Lung (tissue), 12 donors: Measurements from ENCODE around the gene MTSS2. TPM values are rescaled to one million over a fixed set of nuclear protein-coding genes. Genes with fewer than 3 reads are reported as not detected.

Experiments
- ATAC-seq: fragments of 200-7000 bp; cut with Tn5 transposase; one replicate; pipeline ENCODE4 v1.9.1; 2020; ENCODE audit warnings: moderate number of reproducible peaks; ENCODE audit not compliant: insufficient read depth, low FRiP score
- DNase-seq, 3 donors: peaks; one replicate each; pipeline ENCODE4 v3.0.0-alpha.2; 2013 to 2017
- H3K27ac ChIP-seq, 2 donors: one replicate each; pipeline ENCODE4 v1.5.1; 2013; ENCODE audit warnings: mild to moderate bottlenecking in 2 of 2, moderate library complexity in 2 of 2, control low read depth in 1 of 2, inconsistent platforms in 1 of 2, low read depth in 1 of 2, low read length in 1 of 2
- H3K27me3 ChIP-seq, 3 donors: one replicate each; pipeline ENCODE4 v1.5.1; 2013; ENCODE audit warnings: low read length in 2 of 3; ENCODE audit not compliant: control insufficient read depth in 3 of 3, insufficient read depth in 3 of 3
- H3K36me3 ChIP-seq, 4 donors: one replicate each; pipeline ENCODE4 v1.5.1; 2013; ENCODE audit warnings: low read length in 4 of 4, mild to moderate bottlenecking in 1 of 4, moderate library complexity in 1 of 4; ENCODE audit not compliant: control insufficient read depth in 4 of 4, insufficient read depth in 4 of 4
- H3K4me1 ChIP-seq, 5 donors: one replicate each; pipeline ENCODE4 v1.5.1; 2013; ENCODE audit warnings: low read length in 5 of 5, mild to moderate bottlenecking in 2 of 5, moderate library complexity in 1 of 5; ENCODE audit not compliant: control insufficient read depth in 5 of 5, insufficient read depth in 5 of 5
- H3K4me3 ChIP-seq: one replicate; pipeline ENCODE4 v1.5.1; 2013; ENCODE audit warnings: mild to moderate bottlenecking, control low read depth, moderate library complexity
- H3K9ac ChIP-seq, 2 donors: one replicate each; pipeline ENCODE4 v1.5.1; 2013; ENCODE audit warnings: low read length in 2 of 2, control low read depth in 1 of 2; ENCODE audit not compliant: insufficient read depth in 1 of 2
- H3K9me3 ChIP-seq, 4 donors: one replicate each; pipeline ENCODE4 v1.5.1; 2013; ENCODE audit warnings: low read length in 3 of 4, mild to moderate bottlenecking in 1 of 4, moderate library complexity in 1 of 4; ENCODE audit not compliant: control insufficient read depth in 4 of 4, insufficient read depth in 3 of 4
- CTCF ChIP-seq: IDR thresholded peaks from 2 replicates; pipeline ENCODE4 v1.5.1; 2012; ENCODE audit warnings: mild to moderate bottlenecking; ENCODE audit errors: control extremely low read depth, extremely low read depth
- WGBS, 2 donors: extraction: QIAGEN DNeasy Blood & Tissue Kit; methylation state at CpG; one replicate each; pipeline ENCODE4 v1.1.7; 2013; 5-methylcytosine and 5-hydroxymethylcytosine counted together
- polyA plus RNA-seq, 2 donors: library from polyadenylated mRNA; stranded (reverse); fragments of 200-250 nt; gene quantifications; one replicate each; pipeline ENCODE4 v1.2.1, GENCODE V29; 2013
- total RNA-seq, 2 donors: library from RNA; depleted of rRNA in 1 of 2; stranded (reverse); fragments of >200 nt in 1 of 2; gene quantifications; one replicate each; pipeline ENCODE4 v1.2.1, GENCODE V29; 2014 to 2021
- donor health status: control.
- donor health status: control.
- donor health status: Bipolar disorder and iron deficiency.
- donor health status: healthy.
- donor health status: DM: yes; HTN: yes; CAD: no.

Gene MTSS2
- total and polyA plus RNA-seq, 4 donors: 40.6 to 91.3 (median 73.3) TPM

- H3K9me3 ChIP-seq: no peaks in the 10 kb centered on the region
- peaks cover 0 to 2% (median 0%) of the 10 kb centered on the region in 3 donors for H3K27me3 ChIP-seq
- peaks cover 19 to 48% (median 34%) of the 10 kb centered on the region in 4 donors for H3K36me3 ChIP-seq
- H3K27ac ChIP-seq: no peak overlapping the region
- H3K4me1 ChIP-seq: no peaks in the 10 kb centered on the region
- 95 to 96% methylated on average over 56 of the region's 56 CpGs for WGBS, 2 donors
- H3K9ac ChIP-seq: no peak overlapping the region
- DNase-seq (no peak), ATAC-seq (no peak)
- no peak overlapping the region for H3K4me3 ChIP-seq
- TF ChIP-seq CTCF: no peak
Observed at GRCh38 chr16:70663524-70664324, 22.1 kb downstream of the MTSS2 start.

GRCh38 chr16:70662991-70663523, 22.8 kb downstream of the MTSS2 start:
- no peak for DNase-seq

GRCh38 chr16:70661918-70662641, 23.8 kb downstream of the MTSS2 start:
- 81 to 84% methylated on average over 21 of the region's 21 CpGs for WGBS, 2 donors
- DNase-seq (peak; percentile 41 to 62 (median 51)), ATAC-seq (no peak)
- H3K27ac ChIP-seq: no peak overlapping the region
- H3K4me3 ChIP-seq: no peak overlapping the region
- H3K27me3 ChIP-seq: peaks cover 0 to 2% (median 0%) of the 10 kb centered on the region in 3 donors
- no peaks in the 10 kb centered on the region for H3K4me1 ChIP-seq
- no peaks in the 10 kb centered on the region for H3K9me3 ChIP-seq
- H3K9ac ChIP-seq: no peak overlapping the region
- H3K36me3 ChIP-seq: peaks cover 14 to 42% (median 23%) of the 10 kb centered on the region in 4 donors
- no peak for TF ChIP-seq CTCF

More at GRCh38 chr16:70662991-70663523, 22.8 kb downstream of the MTSS2 start:
- H3K9me3 ChIP-seq: no peaks in the 10 kb centered on the region
- no peaks in the 10 kb centered on the region for H3K4me1 ChIP-seq
- no peak for TF ChIP-seq CTCF
- ATAC-seq: no peak
- no peak overlapping the region for H3K4me3 ChIP-seq
- peaks cover 14 to 43% (median 27%) of the 10 kb centered on the region in 4 donors for H3K36me3 ChIP-seq
- H3K9ac ChIP-seq: no peak overlapping the region
- 90 to 91% methylated on average over 13 of the region's 13 CpGs for WGBS, 2 donors
- H3K27ac ChIP-seq: no peak overlapping the region
- H3K27me3 ChIP-seq: peaks cover 0 to 2% (median 0%) of the 10 kb centered on the region in 3 donors
